Epithelial cell of prostate (primary cell): ENCODE results near the gene SLC47A1.
A peak's percentile ranks its signal among the peaks of the same experiment; 100 is the strongest.
"Not testable (repeated sequence)": the region's sequence is repeated elsewhere in the genome, so short reads cannot be mapped to it uniquely, and the experiment has no call there.

ENCODE experiments used
- DNase-seq: peaks from one replicate; pipeline ENCODE4 v3.0.0-alpha.2; 2011; ENCODE audit warnings: low read depth, low spot score
- H3K27ac ChIP-seq: fragments of 450-650 bp; 2 replicates; pipeline ENCODE4 v1.5.1; 2017; ENCODE audit warnings: mild to moderate bottlenecking

Gene SLC47A1, protein sequence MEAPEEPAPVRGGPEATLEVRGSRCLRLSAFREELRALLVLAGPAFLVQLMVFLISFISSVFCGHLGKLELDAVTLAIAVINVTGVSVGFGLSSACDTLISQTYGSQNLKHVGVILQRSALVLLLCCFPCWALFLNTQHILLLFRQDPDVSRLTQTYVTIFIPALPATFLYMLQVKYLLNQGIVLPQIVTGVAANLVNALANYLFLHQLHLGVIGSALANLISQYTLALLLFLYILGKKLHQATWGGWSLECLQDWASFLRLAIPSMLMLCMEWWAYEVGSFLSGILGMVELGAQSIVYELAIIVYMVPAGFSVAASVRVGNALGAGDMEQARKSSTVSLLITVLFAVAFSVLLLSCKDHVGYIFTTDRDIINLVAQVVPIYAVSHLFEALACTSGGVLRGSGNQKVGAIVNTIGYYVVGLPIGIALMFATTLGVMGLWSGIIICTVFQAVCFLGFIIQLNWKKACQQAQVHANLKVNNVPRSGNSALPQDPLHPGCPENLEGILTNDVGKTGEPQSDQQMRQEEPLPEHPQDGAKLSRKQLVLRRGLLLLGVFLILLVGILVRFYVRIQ

DNA sequence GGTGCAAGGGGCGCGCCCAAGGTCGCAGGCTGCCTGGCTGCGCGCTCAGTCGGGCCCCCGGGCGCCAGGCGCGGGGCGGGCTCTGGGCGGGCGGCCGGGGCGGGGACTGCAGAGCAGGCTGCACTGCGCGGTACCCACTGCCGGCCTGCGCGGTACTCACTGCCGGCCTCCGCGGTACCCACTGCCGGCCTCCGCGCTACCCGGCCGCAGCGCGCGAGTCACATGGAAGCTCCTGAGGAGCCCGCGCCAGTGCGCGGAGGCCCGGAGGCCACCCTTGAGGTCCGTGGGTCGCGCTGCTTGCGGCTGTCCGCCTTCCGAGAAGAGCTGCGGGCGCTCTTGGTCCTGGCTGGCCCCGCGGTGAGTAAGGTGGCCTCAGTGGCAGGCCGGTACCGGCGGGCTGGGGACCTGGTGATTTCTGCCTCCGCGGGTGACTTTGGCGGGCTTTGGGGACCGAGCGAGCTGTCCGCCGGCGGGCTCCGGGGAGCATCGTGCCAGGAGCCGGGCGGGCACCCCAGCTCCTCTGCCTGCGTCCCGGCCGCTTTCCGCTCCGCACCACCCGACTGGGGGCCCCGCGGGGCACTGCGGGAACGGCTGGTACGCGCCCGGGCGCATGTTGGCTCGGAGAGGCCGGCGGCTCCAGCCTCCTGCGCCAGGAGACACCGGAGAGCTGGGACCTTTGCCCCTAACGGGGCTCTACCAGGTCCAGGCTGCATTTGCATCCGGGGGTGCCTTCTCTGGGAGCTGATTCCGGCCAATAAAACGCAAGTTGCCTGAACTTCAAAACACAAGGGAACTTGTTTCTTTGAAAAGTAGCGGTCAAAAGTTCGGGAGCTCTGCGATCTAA is at the start of gene SLC47A1:
Gene SLC47A1, plus strand, starts transcription at position 137 of the 844 bp plus-strand sequence. Its CDS starts 86 bp downstream, at position 223.
- no peak within 1 kb of the TSS for H3K27ac ChIP-seq
- no peak for DNase-seq

DNA sequence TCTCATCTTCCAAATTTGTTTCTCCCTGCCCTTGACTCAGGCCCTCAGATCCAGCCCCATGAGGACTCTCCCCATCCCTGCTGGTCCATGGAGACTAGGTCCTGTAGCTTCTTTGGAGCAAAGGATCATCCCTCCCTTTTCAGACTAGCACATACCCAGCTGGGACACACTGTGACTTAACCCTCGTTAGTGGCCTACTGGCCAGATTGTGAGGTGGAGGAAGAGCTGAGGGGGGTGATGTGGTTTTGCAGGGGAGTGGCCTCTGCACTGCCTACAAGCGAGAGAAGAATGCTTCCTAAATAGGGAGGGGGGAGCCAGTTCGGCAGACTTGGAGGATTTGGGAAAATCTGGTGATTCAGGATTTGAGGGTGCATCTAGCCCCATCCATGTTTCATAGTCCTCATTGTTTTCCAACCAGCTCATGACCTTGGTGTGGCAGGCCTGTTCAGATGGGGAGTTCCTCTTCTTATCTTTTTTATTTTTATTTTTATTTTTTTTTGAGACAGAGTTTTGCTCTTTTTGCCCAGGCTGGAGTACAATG is 47.8 kb upstream of the SLC47A1 start:
- DNase-seq, result no peak

DNA sequence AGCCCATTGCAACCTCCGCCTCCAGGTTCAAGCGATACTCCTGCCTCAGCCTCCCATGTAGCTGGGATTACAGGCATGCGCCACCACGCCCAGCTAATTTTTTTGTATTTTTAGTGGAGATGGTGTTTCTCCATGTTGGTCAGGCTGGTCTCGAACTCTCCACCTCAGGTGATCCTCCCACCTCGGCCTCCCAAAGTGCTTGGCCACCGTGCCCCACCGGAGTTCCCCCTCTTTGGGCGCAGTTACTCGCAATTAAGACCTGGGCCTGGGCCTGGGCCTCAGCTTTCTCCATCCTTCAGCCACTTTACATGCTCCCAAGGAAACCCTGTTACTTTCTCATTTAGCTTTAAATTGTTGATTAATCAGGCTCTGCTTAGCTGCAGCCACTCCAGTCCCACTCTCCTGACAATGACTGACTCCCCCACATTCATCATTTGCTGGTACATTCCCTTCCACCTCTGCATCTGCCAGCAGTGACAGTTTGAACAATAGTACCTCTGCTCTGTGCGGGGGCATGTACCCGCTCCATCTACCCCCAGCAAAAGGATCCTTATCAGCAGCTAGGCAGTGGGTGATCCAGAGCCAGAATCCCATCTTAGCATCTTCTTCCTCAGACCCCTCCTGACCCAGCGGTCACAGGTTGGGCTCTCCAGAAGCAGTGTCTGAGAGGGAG is 47.2 kb upstream of the SLC47A1 start:
- no peak overlapping the region for H3K27ac ChIP-seq
- DNase-seq, result no peak

More for the DNA sequence above, 47.8 kb upstream of the SLC47A1 start:
- no peak overlapping the region for H3K27ac ChIP-seq

DNA sequence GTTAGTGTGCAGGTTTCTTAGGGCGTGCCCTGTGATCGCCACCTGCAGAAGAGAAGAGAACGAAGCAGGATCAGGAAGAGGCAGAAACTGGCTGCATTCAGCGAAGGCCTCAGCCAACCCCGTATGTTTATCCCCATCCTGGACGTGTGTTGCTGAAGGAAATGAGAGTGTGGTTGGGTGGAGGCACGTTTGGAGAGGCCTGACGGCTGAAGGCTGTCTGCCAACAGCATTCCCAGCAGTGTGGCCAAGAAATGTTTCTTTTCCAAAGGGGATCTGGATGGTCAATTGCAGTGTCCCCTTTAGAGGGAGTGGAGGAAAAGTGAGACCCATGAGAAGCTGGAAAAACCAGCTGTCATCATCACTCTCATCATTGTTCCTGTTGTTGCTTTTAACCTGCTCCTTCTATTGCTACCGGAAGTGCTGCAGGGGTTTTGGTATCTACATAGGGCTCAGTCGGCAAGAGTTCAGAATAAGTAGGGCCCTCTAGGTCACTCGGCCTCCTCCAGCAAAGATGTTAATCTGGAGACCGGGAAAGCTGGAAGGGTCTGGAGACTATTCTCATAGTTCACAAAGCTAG is 46.5 kb upstream of the SLC47A1 start:
- no peak for DNase-seq

DNA sequence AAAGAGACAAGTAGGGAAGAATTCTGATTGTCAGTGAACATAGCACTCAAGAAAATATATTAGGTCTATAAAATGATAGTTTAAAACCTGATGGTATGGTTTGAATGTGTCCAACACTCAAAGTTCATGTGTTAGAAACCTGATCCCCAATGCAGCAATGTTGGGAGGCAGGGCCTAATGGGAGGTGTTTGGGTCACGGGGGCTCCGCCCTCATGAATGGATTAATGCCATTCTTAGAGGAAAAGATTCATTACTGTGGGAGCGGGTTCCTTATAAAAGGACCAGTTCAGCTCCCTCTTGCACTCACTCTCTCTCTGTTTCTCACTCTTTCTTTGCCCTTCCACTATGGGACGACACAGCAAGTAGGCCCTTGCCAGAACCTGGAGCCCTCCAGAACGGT is 41.5 kb upstream of the SLC47A1 start:
- DNase-seq, result no peak
- H3K27ac ChIP-seq, result no peak overlapping the region

More for the DNA sequence above, 46.5 kb upstream of the SLC47A1 start:
- H3K27ac ChIP-seq, result no peak overlapping the region

DNA sequence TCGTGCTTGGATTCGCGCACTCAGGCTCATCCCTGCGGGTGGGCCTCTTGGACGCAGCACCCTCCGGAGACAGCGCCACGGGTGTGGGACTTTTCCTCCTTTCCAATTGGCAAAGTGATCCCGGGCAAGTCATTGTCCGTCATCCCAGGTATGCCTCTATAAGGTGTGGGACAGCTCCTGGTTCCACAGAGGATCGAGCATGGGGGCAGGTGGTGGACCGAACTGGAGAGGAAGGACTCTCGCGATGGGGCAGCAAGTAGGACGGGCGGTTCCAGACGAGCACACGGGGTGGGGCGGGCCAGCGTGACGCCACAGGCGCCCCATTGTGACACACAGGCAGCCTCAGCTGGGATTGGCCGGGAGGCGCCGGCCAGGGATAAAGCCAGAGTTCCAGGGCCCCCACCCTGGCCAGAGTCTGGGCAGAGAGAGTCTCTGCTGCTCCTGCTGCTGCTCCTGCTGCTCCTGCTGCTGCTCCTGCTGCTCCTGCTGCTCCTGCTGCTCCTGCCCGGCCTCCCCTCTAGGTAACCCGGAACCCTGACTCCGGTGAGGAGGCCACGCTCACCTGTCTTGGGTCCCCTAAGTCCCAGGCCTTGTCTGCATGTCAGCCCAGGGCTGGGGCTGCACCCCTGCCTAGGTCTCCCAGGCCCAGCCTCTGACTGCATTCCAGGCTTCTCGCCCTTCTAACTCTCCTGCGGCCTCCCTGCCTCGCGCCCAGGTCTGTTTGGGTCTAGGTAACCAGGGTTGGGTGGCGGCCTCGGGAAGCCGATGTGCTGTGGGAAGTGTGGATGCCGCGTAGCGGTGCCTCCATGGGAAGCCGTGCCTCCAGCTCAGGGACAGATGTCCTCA is 38.5 kb upstream of the SLC47A1 start:
- DNase-seq, result no peak
- H3K27ac ChIP-seq, result no peak overlapping the region

DNA sequence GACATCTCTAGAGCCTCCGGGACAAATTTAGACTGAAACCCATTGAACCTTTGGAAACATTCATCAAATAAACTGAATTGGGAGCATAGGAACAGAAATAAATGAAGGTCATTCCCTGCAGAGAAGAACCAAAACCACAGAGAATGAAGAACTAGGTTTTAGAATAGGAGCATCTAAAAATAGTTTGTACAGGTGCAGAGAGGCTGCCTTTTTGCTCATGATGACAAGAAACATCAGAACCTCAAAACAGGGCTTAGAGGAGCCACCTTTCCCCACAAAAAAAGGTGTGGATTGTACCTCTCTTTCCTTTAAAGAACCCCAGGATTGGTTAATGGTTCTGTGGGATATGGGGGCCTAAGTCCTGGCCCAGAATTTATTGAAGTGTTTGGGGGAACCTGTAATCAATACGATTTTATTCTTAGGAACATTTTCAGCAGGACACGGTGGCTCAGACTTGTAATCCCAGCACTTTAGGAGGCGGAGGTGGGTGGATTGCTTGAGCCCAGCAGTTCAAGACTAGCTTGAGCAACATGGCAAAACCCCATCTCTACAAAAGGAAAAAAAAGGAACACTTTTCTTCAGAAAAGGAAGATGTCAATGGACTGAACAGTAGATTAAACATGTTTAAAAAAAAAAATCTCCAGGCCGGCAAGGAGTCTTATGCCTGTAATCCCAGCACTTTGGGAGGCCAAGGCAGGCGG is 37.7 kb upstream of the SLC47A1 start:
- no peak overlapping the region for H3K27ac ChIP-seq
- DNase-seq, result no peak

DNA sequence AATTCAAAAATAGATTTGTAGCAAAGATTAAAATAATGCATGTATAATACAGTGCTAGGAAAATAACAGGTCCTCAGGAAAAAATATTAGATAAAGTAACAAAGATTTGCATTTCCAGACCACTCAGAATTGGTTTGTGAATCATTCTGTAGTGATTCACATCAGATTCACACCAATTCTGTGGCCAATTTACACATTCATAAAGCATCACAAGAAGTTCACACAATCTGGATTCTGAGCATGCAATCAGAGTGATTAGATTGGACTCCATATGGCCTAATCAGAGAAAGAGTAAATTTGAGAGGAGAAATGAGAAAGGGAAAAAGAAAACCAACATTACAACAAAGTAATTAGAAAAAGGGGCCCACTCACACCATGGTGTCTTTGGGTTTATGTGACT is 36.0 kb upstream of the SLC47A1 start:
- no peak for DNase-seq
- H3K27ac ChIP-seq, result no peak overlapping the region

DNA sequence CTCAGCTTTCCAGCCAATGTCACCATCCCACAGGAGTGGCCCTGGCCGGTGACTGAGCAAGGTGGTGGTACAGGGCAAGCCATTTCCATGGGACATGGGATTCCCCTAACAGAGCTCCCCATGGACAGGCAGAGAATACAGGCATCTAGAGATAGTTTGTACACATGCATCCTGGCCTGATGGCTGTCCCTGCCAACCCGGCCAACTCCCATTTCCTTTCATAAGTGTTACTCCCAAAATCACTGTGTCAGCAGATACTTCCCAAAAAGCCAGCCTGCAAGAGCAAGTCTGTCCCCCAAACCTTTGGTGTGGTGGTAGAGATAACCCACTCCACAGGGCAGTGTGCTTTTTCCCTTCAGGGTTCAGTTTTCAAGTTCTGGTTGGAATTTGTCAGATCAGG is 32.4 kb upstream of the SLC47A1 start:
- no peak overlapping the region for H3K27ac ChIP-seq
- no peak for DNase-seq

DNA sequence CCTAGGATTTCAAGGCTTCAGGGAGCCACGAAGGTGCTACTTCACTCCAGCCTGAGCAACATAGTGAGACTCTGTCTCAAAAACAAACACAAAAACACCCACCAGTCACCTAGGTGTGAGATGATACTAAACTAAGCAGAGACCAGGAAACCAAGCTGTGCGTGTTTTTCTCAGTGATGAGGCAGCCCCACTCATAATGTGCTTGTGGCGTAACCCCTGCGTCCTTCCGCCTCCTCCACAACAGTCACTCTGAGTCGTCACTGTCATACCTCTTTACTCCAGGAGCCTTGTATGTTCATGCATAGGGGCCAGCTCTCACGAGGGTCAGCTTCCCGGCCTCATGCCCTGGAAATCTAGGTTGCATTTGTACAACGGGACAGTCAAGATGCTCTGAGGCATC is 31.1 kb upstream of the SLC47A1 start:
- H3K27ac ChIP-seq, result no peak overlapping the region

DNA sequence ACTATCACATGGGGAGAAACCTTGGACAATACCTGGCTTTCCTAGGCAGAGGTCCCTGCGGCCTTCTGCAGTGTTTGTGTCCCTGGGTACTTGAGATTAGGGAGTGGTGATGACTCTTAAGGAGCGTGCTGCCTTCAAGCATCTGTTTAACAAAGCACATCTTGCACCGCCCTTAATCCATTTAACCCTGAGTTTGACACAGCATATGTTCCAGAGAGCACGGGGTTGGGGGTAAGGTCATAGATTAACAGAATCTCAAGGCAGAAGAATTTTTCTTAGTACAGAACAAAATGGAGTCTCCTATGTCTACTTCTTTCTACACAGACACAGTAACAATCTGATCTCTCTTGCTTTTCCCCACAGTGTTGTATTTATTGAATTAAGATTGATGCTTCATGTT is 28.1 kb upstream of the SLC47A1 start:
- DNase-seq, H3K27ac ChIP-seq: not testable (repeated sequence)

More for the DNA sequence above, 31.1 kb upstream of the SLC47A1 start:
- no peak for DNase-seq

DNA sequence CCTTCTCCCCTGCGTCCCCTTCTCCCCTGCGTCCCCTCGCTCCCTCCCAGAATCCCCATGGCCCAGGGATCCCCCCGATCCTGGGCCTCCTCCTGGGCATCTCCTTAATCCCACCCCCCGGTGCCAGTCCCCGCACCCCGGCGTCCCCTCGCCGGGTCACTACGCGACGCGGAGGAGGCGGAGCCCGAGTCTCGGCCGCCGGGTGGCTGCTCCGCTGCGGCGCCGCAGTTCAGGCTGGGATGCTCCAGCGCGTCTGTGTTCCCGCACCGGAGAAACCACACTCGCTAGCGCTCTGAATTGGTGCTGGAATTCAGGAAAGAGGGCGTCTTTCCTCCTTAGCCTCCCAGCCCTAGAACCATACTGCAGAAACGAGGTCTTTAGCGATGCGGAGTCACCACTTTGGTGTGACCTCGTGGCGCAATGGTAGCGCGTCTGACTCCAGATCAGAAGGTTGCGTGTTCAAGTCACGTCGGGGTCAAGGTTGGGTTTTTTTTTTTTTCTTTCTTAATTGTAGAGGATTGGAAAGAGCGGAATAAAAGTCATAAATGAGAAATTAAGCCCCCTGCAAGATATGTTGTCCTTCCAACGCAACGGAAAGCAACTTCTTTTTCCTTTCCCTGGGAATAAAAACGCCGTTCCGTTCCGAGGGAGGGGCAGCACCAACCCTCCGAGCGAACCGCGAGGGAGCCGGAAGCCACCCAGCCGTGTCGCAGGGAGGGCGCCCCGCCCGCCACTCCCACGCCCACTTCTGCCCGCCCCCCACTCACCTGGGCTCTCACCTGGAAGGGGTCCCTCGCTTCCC is 25.7 kb upstream of the SLC47A1 start:
- DNase-seq, result peak; percentile 53
- peak overlapping the region; percentile 71 for H3K27ac ChIP-seq

DNA sequence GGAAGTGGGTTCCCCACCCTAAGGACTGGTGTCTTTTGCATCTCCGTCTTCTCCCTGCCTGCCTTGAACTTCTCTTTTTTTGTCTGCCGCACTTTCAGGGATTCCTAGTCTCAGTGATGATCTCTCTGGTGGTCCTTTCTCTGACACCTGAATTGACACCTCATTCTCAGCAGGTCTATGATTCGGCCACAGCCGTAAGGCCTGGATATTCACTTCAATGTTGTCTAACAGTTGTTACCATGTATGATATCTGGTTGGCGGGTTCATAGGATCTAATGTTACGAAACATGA is 25.1 kb upstream of the SLC47A1 start:
- no peak overlapping the region for H3K27ac ChIP-seq
- no peak for DNase-seq

DNA sequence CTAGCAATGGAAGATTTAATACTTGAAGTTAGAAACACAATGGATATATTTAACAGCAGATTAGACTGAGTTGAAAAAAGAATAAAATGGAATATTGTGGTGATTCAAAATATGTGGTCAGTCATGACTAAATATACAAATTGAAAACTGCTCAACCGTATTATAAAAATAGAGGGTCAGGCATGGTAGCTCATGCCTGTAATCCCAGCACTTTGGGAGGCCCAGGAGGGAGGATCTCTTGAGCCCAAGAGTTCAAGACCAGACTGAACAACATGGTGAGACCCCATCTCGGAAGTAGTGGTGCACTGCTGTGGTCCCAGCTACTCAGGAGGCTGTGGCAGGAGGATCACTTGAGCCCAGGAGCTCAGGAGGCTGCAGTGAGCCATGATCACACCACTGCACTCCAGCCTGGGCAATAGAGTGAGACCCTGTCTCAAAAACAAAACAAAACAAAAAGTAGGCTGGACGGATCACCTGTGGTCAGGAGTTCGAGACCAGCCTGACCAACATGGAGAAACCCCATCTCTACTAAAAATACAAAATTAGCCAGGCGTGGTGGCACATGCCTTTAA is 24.3 kb upstream of the SLC47A1 start:
- H3K27ac ChIP-seq, DNase-seq: not testable (repeated sequence)

DNA sequence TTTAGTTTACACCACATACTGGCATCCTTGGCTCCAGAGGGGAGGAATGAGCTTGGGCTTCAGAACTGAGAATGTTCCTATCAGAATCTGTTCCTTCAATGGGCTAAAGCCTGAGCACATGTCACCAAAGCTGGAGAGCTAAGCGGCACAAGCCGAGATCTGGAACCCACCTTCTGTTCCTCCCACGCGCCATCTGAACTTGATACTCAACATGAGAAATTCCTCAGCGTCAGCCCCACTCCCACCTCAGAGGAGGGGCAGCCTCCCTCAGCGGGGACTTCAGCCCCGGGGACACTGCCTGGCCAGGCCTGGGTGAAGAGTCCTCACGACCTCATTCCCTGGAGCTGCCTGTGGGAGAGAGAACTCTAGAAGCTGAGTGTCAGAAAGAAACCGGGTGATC is 22.8 kb upstream of the SLC47A1 start:
- no peak overlapping the region for H3K27ac ChIP-seq
- no peak for DNase-seq

DNA sequence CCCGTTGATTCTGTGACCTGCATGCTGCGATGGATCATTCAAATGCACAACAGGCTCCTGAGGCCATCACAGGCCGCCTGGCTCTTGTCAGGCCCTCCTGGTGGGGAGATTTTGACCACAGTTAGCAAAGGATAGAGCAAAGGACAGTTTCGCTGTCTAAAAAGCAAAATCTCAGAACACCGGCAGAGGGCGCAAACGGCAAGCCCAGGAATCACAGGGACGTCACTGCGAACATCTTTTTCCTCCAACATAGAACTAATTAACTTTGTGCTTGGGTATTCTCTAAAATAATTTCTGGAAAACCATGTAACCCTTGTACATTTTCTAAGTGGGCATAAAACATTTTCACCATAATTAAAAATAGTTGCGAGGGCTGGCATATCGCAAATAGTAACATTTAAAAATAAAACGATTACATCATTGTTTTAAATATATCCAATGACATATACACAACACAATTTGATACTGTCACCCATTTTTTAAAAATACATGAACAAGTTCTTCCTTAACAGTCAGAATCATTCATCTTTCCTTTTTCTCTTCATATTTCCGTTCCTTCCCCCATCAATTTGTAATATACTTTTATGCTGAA is 19.7 kb upstream of the SLC47A1 start:
- H3K27ac ChIP-seq, result no peak overlapping the region
- no peak for DNase-seq

DNA sequence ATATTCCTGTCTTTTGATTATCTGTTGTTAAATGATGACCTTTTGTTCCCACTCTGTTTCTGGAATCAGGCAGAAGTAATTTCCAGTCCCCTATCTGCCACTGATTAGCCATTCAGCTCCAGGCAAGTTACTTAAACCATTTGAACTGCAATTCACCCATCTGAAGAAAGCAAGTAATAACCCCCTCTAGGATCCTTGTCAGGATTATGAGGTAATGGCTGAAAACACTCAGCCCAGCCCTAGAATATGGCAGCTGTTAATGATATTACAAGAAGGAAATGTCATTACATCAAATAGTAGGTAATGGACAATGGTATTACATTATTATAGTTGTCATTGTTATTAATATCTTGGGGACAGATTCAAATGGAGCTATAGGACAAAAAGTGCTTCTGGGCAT is 16.0 kb upstream of the SLC47A1 start:
- H3K27ac ChIP-seq, result no peak overlapping the region
- DNase-seq, result no peak
